SK-N-SH (cell line): ENCODE measurements around the gene GPR157.

Experiments used
- TEAD4 ChIP-seq: IDR thresholded peaks from 2 replicates; pipeline ENCODE4 v1.4.0; 2012; ENCODE audit warnings: mild to moderate bottlenecking, borderline replicate concordance; ENCODE audit not compliant: insufficient read depth
- TF ChIP-seq, protein P1 (sequence below): fragments of 200-600 bp; sonication (generic); IDR thresholded peaks from 2 replicates; pipeline ENCODE4 v1.6.1; 2017; ENCODE audit warnings: antibody characterized with exemption, mild to moderate bottlenecking, moderate library complexity
- TF ChIP-seq, protein P2 (sequence below): IDR thresholded peaks from 2 replicates; pipeline ENCODE4 v1.6.1; 2012; ENCODE audit warnings: mild to moderate bottlenecking, low read depth, low read length, moderate library complexity

DNA sequence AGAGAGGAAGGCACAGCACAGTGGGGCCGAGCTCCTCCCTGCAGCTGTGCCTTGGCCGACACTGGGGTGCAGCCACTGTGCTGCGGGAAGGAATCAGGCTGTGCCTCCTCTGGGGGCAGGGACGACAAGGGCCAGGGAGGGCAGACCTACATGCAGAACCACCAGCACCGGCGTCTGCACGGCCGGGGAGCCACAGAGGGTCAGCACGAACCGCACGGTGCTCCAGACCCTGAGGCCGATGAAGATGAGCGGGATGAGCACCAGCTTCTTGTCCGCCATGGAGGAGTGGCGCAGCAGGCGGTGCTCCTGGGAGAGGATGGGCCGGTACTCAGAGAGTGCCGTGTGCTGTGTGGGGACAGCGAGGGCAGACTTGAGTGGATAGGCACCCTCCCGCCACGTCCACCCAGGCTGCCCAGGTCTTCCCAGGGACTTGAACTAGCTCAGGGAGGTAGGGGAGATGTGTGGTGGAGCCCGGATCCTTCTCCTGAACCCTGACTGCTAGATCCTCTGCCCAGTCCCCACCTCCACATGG is 23.5 kb downstream of the GPR157 start:
- TF ChIP-seq, protein P1, sequence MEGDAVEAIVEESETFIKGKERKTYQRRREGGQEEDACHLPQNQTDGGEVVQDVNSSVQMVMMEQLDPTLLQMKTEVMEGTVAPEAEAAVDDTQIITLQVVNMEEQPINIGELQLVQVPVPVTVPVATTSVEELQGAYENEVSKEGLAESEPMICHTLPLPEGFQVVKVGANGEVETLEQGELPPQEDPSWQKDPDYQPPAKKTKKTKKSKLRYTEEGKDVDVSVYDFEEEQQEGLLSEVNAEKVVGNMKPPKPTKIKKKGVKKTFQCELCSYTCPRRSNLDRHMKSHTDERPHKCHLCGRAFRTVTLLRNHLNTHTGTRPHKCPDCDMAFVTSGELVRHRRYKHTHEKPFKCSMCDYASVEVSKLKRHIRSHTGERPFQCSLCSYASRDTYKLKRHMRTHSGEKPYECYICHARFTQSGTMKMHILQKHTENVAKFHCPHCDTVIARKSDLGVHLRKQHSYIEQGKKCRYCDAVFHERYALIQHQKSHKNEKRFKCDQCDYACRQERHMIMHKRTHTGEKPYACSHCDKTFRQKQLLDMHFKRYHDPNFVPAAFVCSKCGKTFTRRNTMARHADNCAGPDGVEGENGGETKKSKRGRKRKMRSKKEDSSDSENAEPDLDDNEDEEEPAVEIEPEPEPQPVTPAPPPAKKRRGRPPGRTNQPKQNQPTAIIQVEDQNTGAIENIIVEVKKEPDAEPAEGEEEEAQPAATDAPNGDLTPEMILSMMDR: no peak
- TF ChIP-seq TEAD4: no peak
- TF ChIP-seq, protein P2, sequence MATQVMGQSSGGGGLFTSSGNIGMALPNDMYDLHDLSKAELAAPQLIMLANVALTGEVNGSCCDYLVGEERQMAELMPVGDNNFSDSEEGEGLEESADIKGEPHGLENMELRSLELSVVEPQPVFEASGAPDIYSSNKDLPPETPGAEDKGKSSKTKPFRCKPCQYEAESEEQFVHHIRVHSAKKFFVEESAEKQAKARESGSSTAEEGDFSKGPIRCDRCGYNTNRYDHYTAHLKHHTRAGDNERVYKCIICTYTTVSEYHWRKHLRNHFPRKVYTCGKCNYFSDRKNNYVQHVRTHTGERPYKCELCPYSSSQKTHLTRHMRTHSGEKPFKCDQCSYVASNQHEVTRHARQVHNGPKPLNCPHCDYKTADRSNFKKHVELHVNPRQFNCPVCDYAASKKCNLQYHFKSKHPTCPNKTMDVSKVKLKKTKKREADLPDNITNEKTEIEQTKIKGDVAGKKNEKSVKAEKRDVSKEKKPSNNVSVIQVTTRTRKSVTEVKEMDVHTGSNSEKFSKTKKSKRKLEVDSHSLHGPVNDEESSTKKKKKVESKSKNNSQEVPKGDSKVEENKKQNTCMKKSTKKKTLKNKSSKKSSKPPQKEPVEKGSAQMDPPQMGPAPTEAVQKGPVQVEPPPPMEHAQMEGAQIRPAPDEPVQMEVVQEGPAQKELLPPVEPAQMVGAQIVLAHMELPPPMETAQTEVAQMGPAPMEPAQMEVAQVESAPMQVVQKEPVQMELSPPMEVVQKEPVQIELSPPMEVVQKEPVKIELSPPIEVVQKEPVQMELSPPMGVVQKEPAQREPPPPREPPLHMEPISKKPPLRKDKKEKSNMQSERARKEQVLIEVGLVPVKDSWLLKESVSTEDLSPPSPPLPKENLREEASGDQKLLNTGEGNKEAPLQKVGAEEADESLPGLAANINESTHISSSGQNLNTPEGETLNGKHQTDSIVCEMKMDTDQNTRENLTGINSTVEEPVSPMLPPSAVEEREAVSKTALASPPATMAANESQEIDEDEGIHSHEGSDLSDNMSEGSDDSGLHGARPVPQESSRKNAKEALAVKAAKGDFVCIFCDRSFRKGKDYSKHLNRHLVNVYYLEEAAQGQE: no peak
